ENCODE measurements around the gene KAZN.

GRCh38 chr1:15114884-15115283, 516.4 kb downstream of the KAZN start:
- no peak for TF ChIP-seq CTCF (IDR thresholded peaks at IDR 0.05; ENCODE audit: insufficient read depth, low read depth, low read length)
- no peak for TF ChIP-seq EZH2 (IDR thresholded peaks at IDR 0.05; ENCODE audit: insufficient read depth, low read length)
